GM12878 (cell line): ENCODE results near the gene ACP3. TPM values are rescaled to one million over a fixed set of nuclear protein-coding genes. Genes with fewer than 3 reads are reported as not detected.

ENCODE experiments used
- ATAC-seq: fragments of 200-7000 bp; cut with Tn5 transposase; 3 replicates; pipeline ENCODE4 v1.9.1; 2020; ENCODE audit warnings: mild to moderate bottlenecking, moderate library complexity
- BruUV-seq: library from RNA; stranded (reverse); fragments of 400-500 nt; replicated peaks from 2 replicates; lab custom pipeline; 2021; lab: Mats Ljungman, UMichigan
- CTCF ChIA-PET: fragments of 300-600 bp; sonication (Branson Sonifier 250); formaldehyde crosslinking; extraction: SDS; loops from one replicate; lab custom pipeline; 2021; ENCODE audit warnings: inconsistent platforms; lab: Yijun Ruan, JAX
- POLR2A ChIA-PET: fragments of 350-600 bp; formaldehyde crosslinking; extraction: SDS; loops from one replicate; lab custom pipeline; 2021; ENCODE audit warnings: inconsistent platforms; lab: Charles Lee
- RAD21 ChIA-PET: fragments of 300-600 bp; sonication (Branson Sonifier 250); formaldehyde crosslinking; loops from one replicate; lab custom pipeline; 2023; ENCODE audit warnings: antibody characterized with exemption; ENCODE audit not compliant: unreplicated experiment; lab: Charles Lee
- SMC1A ChIA-PET: fragments of 300-600 bp; sonication (Branson Sonifier 250); formaldehyde crosslinking; loops from one replicate; lab custom pipeline; 2023; ENCODE audit not compliant: unreplicated experiment, uncharacterized antibody; lab: Charles Lee
- DNase-seq: peaks from one replicate; pipeline ENCODE4 v3.0.0-alpha.2; 2011; ENCODE audit warnings: low read depth, low spot score
- FAIRE-seq: peaks from 3 replicates; lab custom pipeline; 2011; peaks lifted over from hg19 to GRCh38; lab: Jason Lieb, UNC
- H2AFZ ChIP-seq: 2 replicates; pipeline ENCODE4 v1.6.0; 2011; ENCODE audit warnings: low read depth, low read length, control low read depth; ENCODE audit not compliant: control insufficient read depth
- H3K27ac ChIP-seq: 2 replicates; pipeline ENCODE4 v1.5.1; 2011; ENCODE audit warnings: control low read depth; ENCODE audit not compliant: control insufficient read depth, insufficient read depth
- H3K27me3 ChIP-seq, 2 experiments: replicated peaks in 1 of 2; 2 replicates each; pipeline versions ENCODE4 v1.6.0 to v1.6.1; 2011; ENCODE audit warnings: low read length in 1 of 2; ENCODE audit not compliant: control insufficient read depth in 2 of 2, insufficient read depth in 2 of 2
- H3K36me3 ChIP-seq, 2 experiments: 2 replicates each; pipeline ENCODE4 v1.5.1; 2011; ENCODE audit warnings: low read length in 1 of 2; ENCODE audit not compliant: control insufficient read depth in 2 of 2, insufficient read depth in 2 of 2
- H3K4me1 ChIP-seq: 2 replicates; pipeline ENCODE4 v1.6.1; 2011; ENCODE audit warnings: mild to moderate bottlenecking, low read length, moderate library complexity, mixed read lengths; ENCODE audit not compliant: control insufficient read depth, insufficient read depth
- H3K4me2 ChIP-seq: 2 replicates; pipeline ENCODE4 v1.6.0; 2011; ENCODE audit warnings: control low read depth; ENCODE audit not compliant: control insufficient read depth, insufficient read depth
- H3K4me3 ChIP-seq: fragments of 200-600 bp; sonication (generic); 2 replicates; pipeline ENCODE4 v1.5.1; 2016
- H3K79me2 ChIP-seq: 2 replicates; pipeline ENCODE4 v1.6.0; 2011; ENCODE audit warnings: low read length; ENCODE audit not compliant: control insufficient read depth, insufficient read depth
- H3K9ac ChIP-seq: 2 replicates; pipeline ENCODE4 v1.8.0; 2011; ENCODE audit warnings: low read length, control low read depth, mixed read lengths; ENCODE audit not compliant: control insufficient read depth, insufficient read depth
- H3K9me3 ChIP-seq: replicated peaks from 3 replicates; pipeline ENCODE4 v1.5.1; 2011; ENCODE audit warnings: mild to moderate bottlenecking, low read length; ENCODE audit not compliant: control insufficient read depth, insufficient read depth
- H4K20me1 ChIP-seq: 2 replicates; pipeline ENCODE4 v1.6.0; 2011; ENCODE audit not compliant: control insufficient read depth, insufficient read depth
- CBX5 ChIP-seq: sonication (generic); IDR thresholded peaks from 2 replicates; pipeline ENCODE4 v1.6.1; 2016; ENCODE audit warnings: low read depth, moderate library complexity, mild to moderate bottlenecking, inconsistent platforms
- EGR1 ChIP-seq, 2 experiments: IDR thresholded peaks; 1 replicate in 1 of 2; 2 replicates in 1 of 2; pipeline ENCODE4 v1.6.1; 2011 to 2012; ENCODE audit warnings: low read depth in 2 of 2, low read length in 2 of 2, borderline replicate concordance in 1 of 2, mild to moderate bottlenecking in 1 of 2, moderate library complexity in 1 of 2
- KDM1A ChIP-seq: fragments of 200-600 bp; sonication (generic); IDR thresholded peaks from 2 replicates; pipeline ENCODE4 v1.6.1; 2016; ENCODE audit warnings: borderline replicate concordance
- MTA2 ChIP-seq: fragments of 450-650 bp; IDR thresholded peaks from 2 replicates; pipeline ENCODE4 v1.6.1; 2016; ENCODE audit warnings: low read depth, mild to moderate bottlenecking, moderate library complexity
- MTA3 ChIP-seq: IDR thresholded peaks from 2 replicates; pipeline ENCODE4 v1.6.1; 2012; ENCODE audit warnings: low read length, inconsistent platforms, borderline replicate concordance
- MYC ChIP-seq: IDR thresholded peaks from 2 replicates; pipeline ENCODE4 v1.6.1; 2011; ENCODE audit warnings: mild to moderate bottlenecking, low read length, moderate library complexity, inconsistent platforms; ENCODE audit not compliant: insufficient read depth, insufficient replicate concordance, insufficient read length, severe bottlenecking
- POLR2AphosphoS2 ChIP-seq: IDR thresholded peaks from 2 replicates; pipeline ENCODE4 v1.6.1; 2011; ENCODE audit warnings: low read depth, mild to moderate bottlenecking, low read length, improper control_type of control experiment, moderate library complexity
- POLR2AphosphoS5 ChIP-seq: IDR thresholded peaks from 2 replicates; pipeline ENCODE4 v1.6.1; 2011; ENCODE audit warnings: mild to moderate bottlenecking, low read length, inconsistent platforms
- SIN3A ChIP-seq: IDR thresholded peaks from 2 replicates; pipeline ENCODE4 v1.6.1; 2012; ENCODE audit warnings: low read depth, low read length, improper control_type of control experiment
- SREBF1 ChIP-seq: IDR thresholded peaks from 2 replicates; pipeline ENCODE4 v1.6.1; 2012; ENCODE audit warnings: mild to moderate bottlenecking, low read length
- SUPT20H ChIP-seq: IDR thresholded peaks from 2 replicates; pipeline ENCODE4 v1.6.1; 2011; ENCODE audit warnings: low read depth, mild to moderate bottlenecking, low read length, moderate library complexity, borderline replicate concordance; ENCODE audit not compliant: control insufficient read depth
- TCF3 ChIP-seq: IDR thresholded peaks from 2 replicates; pipeline ENCODE4 v1.6.1; 2012; ENCODE audit warnings: low read depth, mild to moderate bottlenecking, low read length, borderline replicate concordance; ENCODE audit not compliant: insufficient read depth
- ZSCAN29 ChIP-seq: fragments of 450-650 bp; IDR thresholded peaks from 2 replicates; pipeline ENCODE4 v1.6.1; 2017; ENCODE audit warnings: mild to moderate bottlenecking, moderate library complexity
- WGBS: methylation state at CpG from one replicate; pipeline ENCODE4 v1.1.6; 2016; ENCODE audit warnings: low lambda C conversion rate; ENCODE audit not compliant: insufficient replicate concordance, insufficient coverage; ENCODE audit errors: missing lambda C conversion rate; 5-methylcytosine and 5-hydroxymethylcytosine counted together
- in situ Hi-C: fragments of 300-500 bp; cut with MboI; formaldehyde crosslinking; loops from 9 replicates; pipeline ENCODE4 v1.14.3; 2018; ENCODE audit warnings: mixed read lengths
- intact Hi-C: fragments of 100-400 bp; cut with micrococcal nuclease; formaldehyde crosslinking; loops from one replicate; pipeline ENCODE4 v1.14.2; 2022; ENCODE audit not compliant: unreplicated experiment
- polyA plus RNA-seq, 11 experiments: library from polyadenylated mRNA; depleted of rRNA in 4 of 11; unstranded in 6 of 11; stranded (reverse) in 5 of 11; fragments of >200 nt; fragmentation: Nextera tagmentation in 4 of 11; fragmentation: Illumina TruSeq in 1 of 11; extraction: Ambion mirVana in 4 of 11; extraction: Trizol in 1 of 11; gene quantifications; 1 replicate in 1 of 11; 2 replicates in 10 of 11; pipeline versions ENCODE4 v1.2.1 to v1.2.3, GENCODE V29; 2011 to 2016; ENCODE audit warnings: inconsistent platforms in 2 of 11, missing spikeins in 2 of 11, low read depth in 1 of 11
- total RNA-seq, 4 experiments: library from RNA; depleted of rRNA in 3 of 4; stranded (reverse); fragments of >200 nt in 3 of 4; fragmentation: Illumina TruSeq in 1 of 4; extraction: Trizol in 1 of 4; gene quantifications; 2 replicates each; pipeline versions ENCODE4 v1.2.1 to v1.2.3, GENCODE V29; 2013 to 2021
- TF ChIP-seq, protein P1 (sequence below): IDR thresholded peaks from 2 replicates; pipeline ENCODE4 v1.6.1; 2011; ENCODE audit warnings: low read depth, low read length, improper control_type of control experiment, borderline replicate concordance

ACP3 gene
- total and polyA plus RNA-seq, 10 of the 15 experiments (the other 5 are each of a cell fraction or from before 2014, with no cell fraction given), result 0.05 to 0.41 TPM; not detected in 8

DNA sequence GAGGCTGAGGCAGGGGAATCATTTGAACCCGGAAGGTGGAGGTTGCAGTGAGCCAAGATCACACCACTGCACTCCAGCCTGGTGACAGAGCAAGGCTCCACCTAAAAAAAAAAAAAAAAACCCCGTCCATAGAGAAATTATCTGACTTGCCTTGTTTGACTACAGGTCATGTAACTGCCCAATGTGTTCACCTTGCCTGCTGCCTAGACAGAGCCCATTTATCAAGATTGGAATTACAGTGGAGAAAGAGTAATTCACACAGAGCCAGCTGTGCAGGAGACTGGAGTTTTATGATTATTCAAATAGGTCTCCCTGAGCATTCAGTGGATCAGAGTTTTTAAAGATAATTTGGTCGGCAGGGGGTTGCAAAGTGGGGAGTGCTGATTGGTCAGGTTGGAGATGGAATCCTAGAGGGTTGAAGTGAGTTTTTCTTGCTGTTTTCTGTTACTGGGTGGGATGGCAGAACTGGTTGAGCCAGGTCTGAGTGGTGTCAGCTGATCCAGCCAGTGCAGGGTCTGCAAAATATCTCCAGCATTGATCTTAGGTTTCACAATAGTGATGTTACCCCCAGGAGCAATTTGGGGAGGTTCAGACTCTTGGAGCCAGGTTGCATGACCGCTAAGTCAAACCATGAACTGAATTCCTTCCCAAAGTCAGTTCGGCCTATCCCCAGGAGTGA lies 40.8 kb upstream of the ACP3 start:
- Histone ChIP-seq H2AFZ (no peak overlapping the region), H3K27me3 (no peaks in the 10 kb centered on the region), H3K9ac (no peak overlapping the region), H4K20me1 (no peaks in the 10 kb centered on the region), H3K4me2 (no peak overlapping the region), H3K79me2 (no peaks in the 10 kb centered on the region), H3K27ac (no peak overlapping the region), H3K9me3 (no peaks in the 10 kb centered on the region; the same call in 2 of the 3 replicates), H3K4me3 (no peak overlapping the region), H3K36me3 (no peaks in the 10 kb centered on the region), H3K4me1 (no peaks in the 10 kb centered on the region)
- BruUV-seq, result no TSS peak
- ATAC-seq (no peak), DNase-seq (no peak), FAIRE-seq (no peak)
- no peak for TF ChIP-seq SIN3A
- TF ChIP-seq MTA3, result no peak
- TF ChIP-seq, protein P1, sequence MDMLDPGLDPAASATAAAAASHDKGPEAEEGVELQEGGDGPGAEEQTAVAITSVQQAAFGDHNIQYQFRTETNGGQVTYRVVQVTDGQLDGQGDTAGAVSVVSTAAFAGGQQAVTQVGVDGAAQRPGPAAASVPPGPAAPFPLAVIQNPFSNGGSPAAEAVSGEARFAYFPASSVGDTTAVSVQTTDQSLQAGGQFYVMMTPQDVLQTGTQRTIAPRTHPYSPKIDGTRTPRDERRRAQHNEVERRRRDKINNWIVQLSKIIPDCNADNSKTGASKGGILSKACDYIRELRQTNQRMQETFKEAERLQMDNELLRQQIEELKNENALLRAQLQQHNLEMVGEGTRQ, result no peak
- TF ChIP-seq MTA2, result no peak
- TF ChIP-seq MYC, result no peak
- TF ChIP-seq CBX5, result no peak
- no peak for TF ChIP-seq SREBF1
- no peak for TF ChIP-seq TCF3
- no peak for TF ChIP-seq SUPT20H
- TF ChIP-seq EGR1 (IDR thresholded peaks at IDR 0.05; ENCODE audit: borderline replicate concordance in 1 of 2, low read depth in 2 of 2, low read length in 2 of 2), result no peak
- no peak for TF ChIP-seq ZSCAN29
- TF ChIP-seq POLR2AphosphoS2, result no peak
- TF ChIP-seq POLR2AphosphoS5, result no peak
- TF ChIP-seq KDM1A, result no peak
- ChIA-PET RAD21 (no interaction called here), POLR2A (interaction anchor here (0.7 kb wide), 1 partner anchor 430 kb away, joined by 4 read pairs; no protein-coding TSS in a partner anchor), CTCF (no interaction called here), SMC1A (no interaction called here)
- 19% methylated on average over 5 of the region's 5 CpGs for WGBS
- in situ Hi-C loops, result no loop called here
- intact Hi-C loops, result no loop called here
